MCF 10A (cell line): ENCODE results near the gene SAMD11. TPM values are rescaled to one million over a fixed set of nuclear protein-coding genes. Genes with fewer than 3 reads are reported as not detected.
A peak's percentile ranks its signal among the peaks of the same experiment; 100 is the strongest.

Experiments
- BruUV-seq: library from RNA; stranded (reverse); fragments of 400-500 nt; replicated peaks from 2 replicates; lab custom pipeline; 2021; lab: Mats Ljungman, UMichigan
- CTCF ChIA-PET: fragments of 300-600 bp; sonication (Branson Sonifier 250); formaldehyde crosslinking; extraction: SDS; loops from one replicate; lab custom pipeline; 2021; ENCODE audit warnings: antibody characterized with exemption, inconsistent platforms; lab: Yijun Ruan, JAX
- POLR2A ChIA-PET: fragments of 300-600, 350-650 bp; sonication (Branson Sonifier 250); formaldehyde crosslinking; extraction: SDS; loops from one replicate; lab custom pipeline; 2020; ENCODE audit warnings: antibody characterized with exemption, inconsistent platforms; lab: Yijun Ruan, JAX
- DNase-seq: peaks from one replicate; pipeline ENCODE4 v3.0.0-alpha.2; 2018; ENCODE audit not compliant: unreplicated experiment
- H3K27ac Mint-ChIP-seq: one replicate; pipeline ENCODE4 v1.8.0; 2022; ENCODE audit warnings: mild to moderate bottlenecking, low read depth, mixed read lengths; ENCODE audit not compliant: unreplicated experiment
- H3K27me3 Mint-ChIP-seq: one replicate; pipeline ENCODE4 v1.8.0; 2022; ENCODE audit warnings: mixed read lengths; ENCODE audit not compliant: insufficient read depth, unreplicated experiment
- H3K36me3 Mint-ChIP-seq: one replicate; pipeline ENCODE4 v1.8.0; 2022; ENCODE audit warnings: mild to moderate bottlenecking, moderate library complexity, mixed read lengths; ENCODE audit not compliant: insufficient read depth, unreplicated experiment
- H3K4me1 Mint-ChIP-seq: one replicate; pipeline ENCODE4 v1.8.0; 2022; ENCODE audit warnings: mixed read lengths; ENCODE audit not compliant: insufficient read depth, unreplicated experiment
- H3K4me3 Mint-ChIP-seq: one replicate; pipeline ENCODE4 v1.8.0; 2022; ENCODE audit warnings: mild to moderate bottlenecking, moderate library complexity, mixed read lengths; ENCODE audit not compliant: unreplicated experiment
- H3K9me3 Mint-ChIP-seq: one replicate; pipeline ENCODE4 v1.8.0; 2022; ENCODE audit warnings: mixed read lengths; ENCODE audit not compliant: unreplicated experiment
- intact Hi-C: fragments of 100-400 bp; cut with micrococcal nuclease; formaldehyde crosslinking; loops from 2 replicates; pipeline ENCODE4 v1.14.1; 2022
- total RNA-seq: library from RNA; stranded (reverse); gene quantifications from 2 replicates; pipeline ENCODE4 v1.2.3, GENCODE V29; 2022
- TF ChIP-seq, protein P1 (sequence below): fragments of 200-600 bp; IDR thresholded peaks from one replicate; pipeline ENCODE4 v1.8.0; 2022; ENCODE audit warnings: antibody characterized with exemption, mild to moderate bottlenecking; ENCODE audit not compliant: unreplicated experiment

Gene SAMD11
- total RNA-seq, 1 experiment from 2014 or later = not detected

GRCh38 chr1:939511-940106 is 15.9 kb downstream of the SAMD11 start:
- H3K27ac Mint-ChIP-seq = no peak overlapping the region
- intact Hi-C loops = loop anchor here (5.0 kb wide), 1 partner anchor 37 kb away; no protein-coding TSS in a partner anchor
- H3K36me3 Mint-ChIP-seq = no peaks in the 10 kb centered on the region
- no peaks in the 10 kb centered on the region for H3K4me1 Mint-ChIP-seq
- BruUV-seq = no TSS peak
- ChIA-PET CTCF (interaction anchor here (0.5 to 3.9 kb wide), 6 partner anchors 19 to 70 kb away, joined by 3 to 34 read pairs (median 4); no protein-coding TSS in a partner anchor), POLR2A (interaction anchor here (1.0 to 3.1 kb wide), 3 partner anchors 19 to 34 kb away, joined by 4 to 18 read pairs (median 7); partner anchors contain the start of gene NOC2L)
- H3K4me3 Mint-ChIP-seq = no peak overlapping the region
- DNase-seq = no peak
- peaks cover 14% of the 10 kb centered on the region for H3K27me3 Mint-ChIP-seq
- TF ChIP-seq, protein P1, sequence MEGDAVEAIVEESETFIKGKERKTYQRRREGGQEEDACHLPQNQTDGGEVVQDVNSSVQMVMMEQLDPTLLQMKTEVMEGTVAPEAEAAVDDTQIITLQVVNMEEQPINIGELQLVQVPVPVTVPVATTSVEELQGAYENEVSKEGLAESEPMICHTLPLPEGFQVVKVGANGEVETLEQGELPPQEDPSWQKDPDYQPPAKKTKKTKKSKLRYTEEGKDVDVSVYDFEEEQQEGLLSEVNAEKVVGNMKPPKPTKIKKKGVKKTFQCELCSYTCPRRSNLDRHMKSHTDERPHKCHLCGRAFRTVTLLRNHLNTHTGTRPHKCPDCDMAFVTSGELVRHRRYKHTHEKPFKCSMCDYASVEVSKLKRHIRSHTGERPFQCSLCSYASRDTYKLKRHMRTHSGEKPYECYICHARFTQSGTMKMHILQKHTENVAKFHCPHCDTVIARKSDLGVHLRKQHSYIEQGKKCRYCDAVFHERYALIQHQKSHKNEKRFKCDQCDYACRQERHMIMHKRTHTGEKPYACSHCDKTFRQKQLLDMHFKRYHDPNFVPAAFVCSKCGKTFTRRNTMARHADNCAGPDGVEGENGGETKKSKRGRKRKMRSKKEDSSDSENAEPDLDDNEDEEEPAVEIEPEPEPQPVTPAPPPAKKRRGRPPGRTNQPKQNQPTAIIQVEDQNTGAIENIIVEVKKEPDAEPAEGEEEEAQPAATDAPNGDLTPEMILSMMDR = no peak
- H3K9me3 Mint-ChIP-seq = no peaks in the 10 kb centered on the region

GRCh38 chr1:940107-941014 is 16.6 kb downstream of the SAMD11 start:
- intact Hi-C loops = loop anchor here (5.0 kb wide), 1 partner anchor 38 kb away; no protein-coding TSS in a partner anchor
- H3K4me3 Mint-ChIP-seq = peak overlapping the region; percentile 60
- TF ChIP-seq, protein P1 = no peak
- peaks cover 7% of the 10 kb centered on the region for H3K27me3 Mint-ChIP-seq
- H3K36me3 Mint-ChIP-seq = no peaks in the 10 kb centered on the region
- no peaks in the 10 kb centered on the region for H3K9me3 Mint-ChIP-seq
- H3K4me1 Mint-ChIP-seq = no peaks in the 10 kb centered on the region
- no peak overlapping the region for H3K27ac Mint-ChIP-seq
- POLR2A ChIA-PET = interaction anchor here (0.7 to 3.1 kb wide), 4 partner anchors 18 to 40 kb away, joined by 3 to 18 read pairs (median 6); partner anchors contain the start of gene NOC2L
- CTCF ChIA-PET = interaction anchor here (0.6 to 3.9 kb wide), 5 partner anchors 20 to 71 kb away, joined by 3 to 34 read pairs (median 4); no protein-coding TSS in a partner anchor
- no TSS peak for BruUV-seq
- DNase-seq = peak; percentile 60

DNA sequence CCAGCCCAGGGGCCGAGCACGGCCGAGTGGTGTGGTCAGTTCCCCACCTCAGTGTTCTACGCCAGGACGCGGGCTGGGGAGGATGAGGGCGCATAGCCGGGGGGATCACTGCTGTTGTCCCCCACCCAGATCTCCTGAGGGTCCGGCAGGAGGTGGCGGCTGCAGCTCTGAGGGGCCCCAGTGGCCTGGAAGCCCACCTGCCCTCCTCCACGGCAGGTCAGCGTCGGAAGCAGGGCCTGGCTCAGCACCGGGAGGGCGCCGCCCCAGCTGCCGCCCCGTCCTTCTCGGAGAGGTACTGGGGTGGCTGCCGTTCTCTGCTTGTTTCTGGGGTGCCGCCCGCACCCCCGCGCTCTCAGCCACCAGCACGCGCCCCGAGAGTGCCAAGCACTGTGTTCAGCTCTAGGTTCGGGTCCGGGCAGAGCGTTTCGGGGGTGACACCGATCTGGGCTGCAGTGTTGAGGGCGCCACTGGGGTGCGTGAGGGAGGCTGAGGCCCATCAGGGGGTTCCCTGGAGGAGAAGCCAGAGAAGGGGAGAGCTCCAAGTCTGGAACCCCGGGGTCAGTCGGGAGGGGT is 17.4 kb downstream of the SAMD11 start:
- ChIA-PET CTCF (interaction anchor here (1.2 to 1.5 kb wide), 2 partner anchors 21 to 61 kb away, joined by 3 to 8 read pairs; no protein-coding TSS in a partner anchor), POLR2A (interaction anchor here (0.7 to 3.0 kb wide), 5 partner anchors 18 to 39 kb away, joined by 3 to 7 read pairs (median 3); partner anchors contain the start of genes NOC2L and PLEKHN1)
- intact Hi-C loops = loop anchor here (5.0 kb wide), 1 partner anchor 39 kb away; no protein-coding TSS in a partner anchor
- Mint-ChIP-seq H3K4me1 (no peaks in the 10 kb centered on the region), H3K36me3 (peaks cover 2% of the 10 kb centered on the region), H3K27ac (no peak overlapping the region), H3K9me3 (no peaks in the 10 kb centered on the region), H3K27me3 (no peaks in the 10 kb centered on the region), H3K4me3 (peak overlapping the region; percentile 60)
- BruUV-seq = no TSS peak
- DNase-seq = no peak
- TF ChIP-seq, protein P1 = no peak
